Measurements from ENCODE around the gene ANKRD1.

- TF ChIP-seq CTCF (IDR thresholded peaks at IDR 0.05) (no peak), POLR2A (IDR thresholded peaks at IDR 0.05) (no peak)
These were observed 54.8 kb downstream of the ANKRD1 start for GRCh38 chr10:90866050-90866598.

Measured in Peyer's patch (tissue), 4 donors.